Breast epithelium (tissue), 3 donors: Measurements from ENCODE around the gene RNF41.

Experiments
- POLR2A ChIP-seq: fragments of 450-650 bp; IDR thresholded peaks from one replicate; pipeline ENCODE4 v1.6.1; 2016; ENCODE audit warnings: antibody characterized with exemption, mild to moderate bottlenecking, moderate library complexity
- POLR2AphosphoS5 ChIP-seq, 3 donors: sonication (generic); formaldehyde crosslinking; IDR thresholded peaks; one replicate each; pipeline ENCODE4 v1.6.1; 2017; ENCODE audit warnings: antibody characterized with exemption in 3 of 3
- TF ChIP-seq, protein P1 (sequence below), 3 donors: fragments of 450-650 bp; IDR thresholded peaks; one replicate each; pipeline ENCODE4 v1.5.1; 2016 to 2017; ENCODE audit warnings: antibody characterized with exemption in 3 of 3, mild to moderate bottlenecking in 3 of 3, moderate library complexity in 3 of 3

- TF ChIP-seq, protein P1, sequence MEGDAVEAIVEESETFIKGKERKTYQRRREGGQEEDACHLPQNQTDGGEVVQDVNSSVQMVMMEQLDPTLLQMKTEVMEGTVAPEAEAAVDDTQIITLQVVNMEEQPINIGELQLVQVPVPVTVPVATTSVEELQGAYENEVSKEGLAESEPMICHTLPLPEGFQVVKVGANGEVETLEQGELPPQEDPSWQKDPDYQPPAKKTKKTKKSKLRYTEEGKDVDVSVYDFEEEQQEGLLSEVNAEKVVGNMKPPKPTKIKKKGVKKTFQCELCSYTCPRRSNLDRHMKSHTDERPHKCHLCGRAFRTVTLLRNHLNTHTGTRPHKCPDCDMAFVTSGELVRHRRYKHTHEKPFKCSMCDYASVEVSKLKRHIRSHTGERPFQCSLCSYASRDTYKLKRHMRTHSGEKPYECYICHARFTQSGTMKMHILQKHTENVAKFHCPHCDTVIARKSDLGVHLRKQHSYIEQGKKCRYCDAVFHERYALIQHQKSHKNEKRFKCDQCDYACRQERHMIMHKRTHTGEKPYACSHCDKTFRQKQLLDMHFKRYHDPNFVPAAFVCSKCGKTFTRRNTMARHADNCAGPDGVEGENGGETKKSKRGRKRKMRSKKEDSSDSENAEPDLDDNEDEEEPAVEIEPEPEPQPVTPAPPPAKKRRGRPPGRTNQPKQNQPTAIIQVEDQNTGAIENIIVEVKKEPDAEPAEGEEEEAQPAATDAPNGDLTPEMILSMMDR (IDR thresholded peaks at IDR 0.05) = no peak
- TF ChIP-seq POLR2A = no peak
- TF ChIP-seq POLR2AphosphoS5 (IDR thresholded peaks at IDR 0.05) = no peak
These were observed 31.4 kb upstream of the RNF41 start for GRCh38 chr12:56253091-56253490.
